ENCODE results near the gene C1orf21. TPM values are rescaled to one million over a fixed set of nuclear protein-coding genes. Genes with fewer than 3 reads are reported as not detected.

The C1orf21 gene
- polyA plus RNA-seq, 12 donors: 38.2 to 80.2 (median 53.5) TPM; not detected in 1

DNA sequence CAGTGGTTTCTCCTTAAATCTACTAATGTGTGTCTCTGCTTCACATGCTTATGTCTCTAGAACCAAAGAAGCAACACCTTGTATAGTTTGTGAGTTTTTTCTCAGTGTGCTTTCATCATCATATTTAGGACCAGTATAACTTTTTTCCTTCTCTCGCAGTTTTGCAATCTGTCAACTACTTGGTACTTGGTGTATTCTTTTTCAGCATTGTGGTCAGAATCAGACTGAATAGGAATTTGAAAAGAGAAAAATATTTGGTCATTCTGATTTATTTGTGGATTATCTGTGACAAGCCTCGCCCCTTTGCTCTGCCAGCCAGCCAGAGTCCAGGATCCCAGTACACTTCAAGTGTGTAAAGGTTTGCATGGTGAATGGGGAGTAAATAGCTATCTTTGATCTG, 122.3 kb downstream of the C1orf21 start:
- DNase-seq: no peak

- no peak for DNase-seq
Measured at GRCh38 chr1:184510110-184510509, 123.3 kb downstream of the C1orf21 start.

- no peak for DNase-seq
Measured at GRCh38 chr1:184512724-184513123, 125.9 kb downstream of the C1orf21 start.

DNA sequence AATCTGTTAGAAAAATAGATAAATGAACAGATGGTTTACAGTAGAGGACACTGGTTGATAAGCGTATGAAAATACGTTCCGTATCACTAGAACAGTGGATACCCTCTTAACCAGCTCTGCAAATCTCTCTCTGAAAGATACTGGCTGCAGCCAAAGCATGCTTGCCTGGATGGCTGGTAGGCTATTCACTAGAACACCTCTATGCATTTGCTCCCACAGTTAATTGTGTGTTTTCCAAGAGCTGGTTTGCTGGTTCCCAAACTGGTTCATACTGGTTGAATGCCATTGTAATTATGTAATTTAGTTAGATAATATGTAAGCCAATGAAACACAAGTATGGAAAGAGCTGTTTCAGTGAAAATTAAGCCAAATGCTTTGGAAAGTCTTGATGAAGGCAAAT, 126.6 kb downstream of the C1orf21 start:
- no peak for DNase-seq

DNA sequence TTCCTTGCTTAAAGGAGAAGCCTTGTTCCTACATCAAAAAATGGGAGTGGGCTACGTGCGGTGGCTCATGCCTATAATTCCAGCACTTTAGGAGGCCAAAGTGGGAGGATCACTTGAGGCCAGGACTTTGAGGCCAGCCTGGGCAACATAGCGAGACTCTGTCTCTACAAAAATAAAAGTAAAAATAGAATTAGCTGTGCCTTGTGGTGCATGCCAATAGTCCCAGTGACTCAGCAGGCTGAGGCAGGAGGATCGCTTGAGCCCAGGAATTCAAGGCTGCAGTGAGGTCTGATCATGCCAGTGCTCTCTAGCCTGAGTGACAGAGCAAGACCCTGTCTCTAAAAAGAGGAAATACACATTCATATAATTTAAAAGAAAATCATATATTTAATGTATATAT, 127.1 kb downstream of the C1orf21 start:
- DNase-seq: no peak

GRCh38 chr1:184514447-184514846, 127.6 kb downstream of the C1orf21 start:
- DNase-seq: no peak

GRCh38 chr1:184517130-184517529, 130.3 kb downstream of the C1orf21 start:
- no peak for DNase-seq

DNA sequence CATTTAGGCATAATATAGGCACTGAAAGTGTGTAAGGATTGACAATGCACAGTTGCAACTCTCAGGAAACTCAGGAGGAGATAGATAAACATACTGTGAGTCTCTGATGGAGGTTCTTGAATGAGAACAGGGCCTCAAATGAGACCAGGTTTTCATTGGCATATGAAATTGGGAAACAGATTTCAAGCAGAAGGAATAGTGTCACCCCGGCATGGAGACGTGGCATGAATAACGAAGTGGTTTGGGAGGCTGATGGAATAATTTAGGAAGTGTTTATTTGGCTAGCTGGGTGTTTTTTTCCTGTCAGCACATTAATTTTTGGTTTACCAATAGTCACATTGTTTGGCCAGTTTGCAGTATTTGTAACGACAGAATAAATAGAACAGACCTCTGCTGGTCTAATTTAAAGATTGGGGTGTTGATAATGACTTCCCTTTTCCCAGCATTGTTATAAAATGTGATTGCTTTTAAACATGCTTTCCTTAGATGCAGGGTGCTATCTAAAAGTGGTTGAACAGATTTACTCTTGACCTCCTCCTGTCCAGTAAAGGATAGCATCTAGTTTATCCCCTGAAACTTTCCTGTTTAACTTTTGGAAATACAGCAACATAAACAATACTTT, 132.0 kb downstream of the C1orf21 start:
- DNase-seq: no peak

DNA sequence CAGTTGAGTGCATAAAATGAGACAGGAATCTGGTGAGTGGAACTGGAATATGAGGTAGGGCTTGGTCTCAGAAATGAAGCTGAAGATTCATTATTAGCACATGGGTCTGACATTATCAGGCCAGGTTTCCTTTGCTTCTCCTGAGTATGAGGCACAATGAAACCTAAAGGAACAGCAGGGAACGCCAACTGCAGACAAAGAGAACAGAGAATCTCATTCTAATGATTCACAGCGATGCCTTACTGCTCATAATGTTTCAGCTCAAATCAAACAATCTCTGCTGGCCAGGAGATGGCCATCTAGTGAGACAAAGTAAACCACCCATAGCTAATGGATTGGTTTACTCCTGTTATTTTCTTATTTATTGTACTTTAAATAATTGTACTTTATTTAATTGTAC, 133.5 kb downstream of the C1orf21 start:
- DNase-seq: no peak

DNA sequence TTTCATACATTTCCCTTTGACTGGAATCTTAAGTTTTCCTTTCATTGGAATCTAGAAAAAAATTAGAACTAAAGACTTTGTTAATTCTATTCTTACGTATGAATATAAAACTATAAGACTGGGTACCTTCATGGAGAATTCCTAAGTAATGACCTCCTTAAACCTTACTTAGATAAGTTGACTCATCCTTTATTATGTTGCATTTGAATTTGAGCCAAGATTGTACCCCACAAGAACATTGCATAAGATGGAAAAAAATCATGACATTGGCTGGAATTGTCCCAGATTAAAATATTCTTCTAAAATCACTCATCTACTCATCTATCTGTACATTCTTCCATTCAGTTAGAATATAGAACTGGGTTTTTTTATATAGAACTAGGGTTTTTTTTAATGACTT, 137.4 kb downstream of the C1orf21 start:
- DNase-seq: no peak

DNA sequence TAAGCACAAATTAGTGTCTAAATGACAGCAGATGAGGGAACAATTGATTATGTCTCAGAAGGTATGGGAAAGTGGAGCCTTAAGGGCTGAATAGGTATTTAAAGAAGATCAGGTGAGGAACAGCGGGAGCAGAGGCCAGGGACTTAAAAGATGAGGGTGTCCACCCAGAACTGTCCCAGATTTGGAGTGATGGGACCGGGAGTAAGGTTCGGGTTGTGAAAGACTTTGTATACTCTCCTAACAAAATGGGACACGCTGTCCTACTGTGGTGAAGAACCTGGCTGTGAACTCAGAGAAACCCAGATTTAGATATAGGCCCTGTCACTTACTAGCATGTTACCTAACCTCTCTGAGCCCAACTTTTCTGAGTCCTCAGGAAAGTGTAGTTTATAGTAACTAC, 140.6 kb downstream of the C1orf21 start:
- no peak for DNase-seq

DNA sequence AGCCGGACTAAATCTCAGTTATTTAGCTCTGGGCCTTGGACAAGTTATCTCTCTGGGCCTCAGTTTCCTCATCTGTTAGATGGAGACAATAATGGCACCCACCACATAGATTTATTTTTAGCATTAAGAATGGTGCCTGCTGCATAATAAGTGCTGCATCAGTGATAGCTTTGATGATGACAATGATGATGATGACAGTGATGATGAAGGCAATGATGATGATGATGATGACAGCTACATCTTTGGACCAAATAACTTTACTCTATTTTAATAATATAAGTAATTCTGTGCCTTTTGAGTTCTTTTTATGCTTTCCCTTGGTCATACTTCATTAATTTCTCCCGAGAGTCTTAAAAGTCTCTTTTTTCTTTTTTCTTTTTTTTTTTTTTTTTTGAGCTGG, 143.4 kb downstream of the C1orf21 start:
- DNase-seq: no peak

DNA sequence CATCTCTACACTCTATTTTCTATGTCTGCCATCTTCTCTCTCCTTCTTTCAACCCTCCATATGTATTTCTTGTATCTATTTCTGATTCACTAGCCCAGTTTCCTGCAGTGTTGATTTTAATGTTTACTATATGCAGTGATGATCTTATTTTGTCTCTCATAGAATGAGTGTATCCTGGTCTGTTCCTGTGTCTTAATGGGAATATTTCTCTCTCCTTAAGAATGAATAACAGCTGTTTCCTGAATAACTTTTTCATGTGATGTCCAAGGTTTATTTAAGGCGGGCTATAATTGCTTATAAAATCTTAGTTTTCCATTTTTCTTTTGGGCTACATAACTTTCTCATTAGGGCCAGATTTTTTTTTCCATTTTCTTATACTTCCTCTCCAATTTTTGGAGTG, 144.5 kb downstream of the C1orf21 start:
- DNase-seq: no peak

DNA sequence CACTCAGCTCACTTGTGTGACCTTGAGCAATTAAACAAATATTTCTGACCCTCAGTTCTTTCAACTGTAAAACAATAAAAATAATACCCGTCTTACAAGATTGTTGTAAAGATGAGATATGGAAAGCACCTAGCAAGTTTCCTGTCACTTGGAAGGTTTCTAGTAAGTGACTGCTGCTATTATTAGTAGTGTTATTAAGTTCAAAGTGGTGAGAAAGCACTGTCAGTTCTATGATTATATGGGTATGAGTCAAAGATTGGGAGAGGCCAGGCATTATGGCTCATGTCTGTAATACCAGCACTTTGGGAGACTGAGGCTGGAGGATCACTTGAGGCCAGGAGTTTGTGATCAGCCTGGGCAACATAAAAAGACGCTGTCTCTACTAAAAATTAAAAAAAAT, 145.4 kb downstream of the C1orf21 start:
- DNase-seq: no peak

GRCh38 chr1:184533049-184533448, 146.2 kb downstream of the C1orf21 start:
- DNase-seq: no peak

- no peak for DNase-seq
Measured at GRCh38 chr1:184533915-184534314, 147.1 kb downstream of the C1orf21 start.

DNA sequence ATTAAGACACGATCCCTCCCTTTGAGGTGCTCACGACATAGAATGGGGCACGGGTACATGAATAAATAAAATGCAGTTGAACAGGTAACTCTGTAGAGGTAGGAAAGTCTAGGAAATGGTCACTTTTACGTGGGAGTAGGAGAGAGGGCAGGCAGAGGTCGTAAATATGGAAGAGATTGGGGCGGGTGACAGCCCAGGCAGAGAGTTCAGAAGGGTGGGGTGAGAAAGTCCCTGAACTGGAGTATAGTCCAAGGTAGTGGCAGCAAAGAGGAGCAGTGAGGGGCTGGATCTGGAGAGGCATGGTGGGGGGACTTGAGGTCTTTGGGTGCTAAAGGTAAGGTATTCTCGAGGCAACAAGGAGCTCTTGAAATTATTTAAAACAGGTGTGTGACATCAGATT, 147.9 kb downstream of the C1orf21 start:
- DNase-seq: no peak

DNA sequence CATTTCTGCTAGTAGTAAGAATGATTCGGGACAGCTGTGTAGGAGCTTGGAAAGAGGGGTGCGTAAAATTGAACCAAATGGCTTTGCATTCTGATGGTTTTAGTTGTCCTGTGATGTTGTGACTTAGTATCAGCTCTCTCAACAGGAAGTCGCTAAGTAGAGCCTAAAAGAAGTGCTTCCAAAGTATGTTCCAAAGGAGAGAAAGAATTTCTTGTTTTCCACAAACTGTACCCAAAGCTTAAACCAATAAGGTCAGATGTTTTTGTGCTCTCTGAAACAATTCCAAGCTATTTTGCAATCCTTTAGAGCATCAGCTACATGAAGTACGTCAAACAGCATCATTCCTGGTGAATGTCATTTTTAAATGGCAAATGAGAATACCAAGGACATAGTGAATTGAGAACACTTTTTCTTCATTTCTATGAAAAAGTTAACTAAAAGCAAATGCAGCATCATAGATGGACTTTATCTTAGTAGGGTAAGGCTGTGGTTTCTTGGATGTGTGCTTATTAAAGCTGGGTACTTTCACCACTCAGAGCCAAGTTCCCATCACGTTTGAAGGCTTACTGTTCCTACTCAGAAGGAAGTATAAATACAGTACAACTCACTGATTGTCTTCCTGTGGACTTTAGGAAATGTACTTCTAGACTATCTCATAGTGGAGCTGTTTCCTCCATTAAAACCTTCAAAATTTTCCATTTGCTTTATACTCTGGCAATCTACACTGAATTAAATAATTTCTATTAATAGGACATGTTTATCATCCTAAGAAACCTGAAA, 148.6 kb downstream of the C1orf21 start:
- peak; percentile 39 for DNase-seq

DNA sequence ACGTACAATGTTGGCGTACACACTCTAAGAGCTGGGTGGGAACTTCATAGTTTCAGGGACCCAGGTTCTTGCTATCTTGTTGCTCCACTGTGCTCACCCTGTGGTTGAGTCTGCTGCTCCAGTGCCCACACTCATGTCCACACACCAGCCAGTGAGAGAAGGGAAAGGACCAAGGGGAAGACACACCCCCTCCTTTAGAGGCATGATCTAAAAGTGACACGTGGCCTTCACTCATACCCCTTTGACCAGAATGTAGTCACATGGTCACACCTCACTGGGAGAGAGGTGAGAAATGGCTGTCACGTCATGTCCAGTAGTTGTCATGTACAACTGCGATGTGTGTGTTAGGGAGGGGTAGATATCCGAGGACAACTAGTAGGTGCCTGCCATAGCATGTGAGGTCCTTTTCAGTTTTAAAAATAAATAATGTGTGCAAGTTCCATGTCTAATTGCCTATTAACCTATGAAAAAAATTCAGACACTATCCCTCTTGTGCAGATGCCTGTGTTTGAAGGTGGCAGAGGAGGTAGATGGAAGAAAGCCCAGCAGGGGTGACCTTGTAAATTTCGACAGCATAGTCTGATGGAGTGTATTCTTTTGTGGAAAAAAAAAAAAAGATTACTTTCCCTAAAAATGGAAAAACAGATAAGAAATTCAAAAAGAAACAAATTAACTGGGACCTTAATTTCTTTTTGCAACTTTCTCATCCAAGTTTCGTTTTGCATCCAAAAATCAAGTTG, 149.6 kb downstream of the C1orf21 start:
- DNase-seq: no peak

DNA sequence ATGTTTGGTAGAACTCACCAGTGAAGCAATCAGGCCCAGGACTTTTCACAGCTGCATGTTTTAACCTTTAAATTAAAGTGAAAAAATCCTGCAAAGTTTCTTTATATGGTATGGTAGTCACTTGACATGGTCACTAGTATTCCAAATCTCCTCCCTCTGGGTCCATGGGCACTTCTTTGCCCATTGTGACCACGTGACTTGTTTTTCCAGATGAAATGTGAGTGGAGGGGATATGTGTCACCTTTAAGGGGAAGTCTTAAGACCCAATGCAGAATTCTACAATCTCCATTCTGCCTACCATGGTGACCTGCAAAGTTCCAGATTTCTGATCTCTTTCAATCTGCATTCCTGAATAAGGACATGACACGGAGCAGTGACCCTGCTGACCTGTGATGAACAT, 152.8 kb downstream of the C1orf21 start:
- no peak for DNase-seq

DNA sequence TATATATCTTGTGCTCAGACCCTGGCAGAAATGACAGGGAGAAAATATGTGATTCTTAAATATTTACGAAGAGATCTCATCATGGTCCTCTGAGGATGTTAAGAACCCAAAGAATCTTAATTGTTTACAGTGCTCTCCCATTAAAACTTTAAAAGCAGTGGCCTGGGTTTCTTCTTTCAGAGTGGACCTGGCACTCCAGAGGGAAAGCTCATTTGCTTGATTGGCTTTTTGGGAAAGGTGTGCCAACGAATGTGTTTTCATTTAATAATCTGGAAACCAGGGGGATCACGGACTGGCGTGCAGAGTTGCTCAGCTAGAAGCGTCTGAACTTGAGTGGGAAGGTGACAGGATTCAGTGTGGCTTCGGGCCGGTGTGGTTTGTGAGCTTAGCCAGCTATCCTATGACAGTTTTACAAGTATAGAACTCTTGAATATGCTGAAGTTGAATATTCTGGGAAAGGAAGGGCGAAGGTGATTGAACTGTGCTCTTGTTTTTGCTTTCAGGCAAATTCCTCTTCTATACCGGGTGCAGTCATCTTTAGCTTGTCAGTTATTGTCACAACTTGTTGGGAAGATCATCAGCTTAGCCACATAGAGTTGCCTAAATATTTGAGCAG, 154.8 kb downstream of the C1orf21 start:
- no peak for DNase-seq

DNA sequence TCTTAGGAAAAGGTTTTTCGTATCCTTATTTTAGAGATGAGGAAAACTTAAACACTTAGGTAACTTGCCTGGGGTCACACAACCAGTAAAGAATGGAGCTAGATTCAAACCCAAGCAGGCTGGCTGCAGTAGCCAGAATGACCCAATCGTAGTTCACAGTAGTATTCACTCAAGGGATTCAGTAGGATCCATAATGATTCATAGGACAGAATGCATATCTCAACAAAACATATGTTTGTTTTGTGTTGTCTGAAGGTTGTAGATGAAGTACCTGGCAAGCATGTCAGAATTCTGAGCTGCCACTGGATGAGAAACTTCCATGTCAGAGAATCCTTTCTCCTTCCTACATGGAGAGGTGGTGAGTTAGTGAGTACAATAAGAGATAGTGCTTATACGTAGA, 155.5 kb downstream of the C1orf21 start:
- DNase-seq: no peak

GRCh38 chr1:184545601-184546000, 158.8 kb downstream of the C1orf21 start:
- no peak for DNase-seq

Measured in muscle of arm (tissue), 12 donors.